ENCODE results near the gene LRG1.
"Not testable (repeated sequence)": the region's sequence is repeated elsewhere in the genome, so short reads cannot be mapped to it uniquely, and the experiment has no call there.

The LRG1 gene

GRCh38 chr19:4550479-4551050, 10.7 kb upstream of the LRG1 start:
- no peak for TF ChIP-seq CTCF (IDR thresholded peaks at IDR 0.05; ENCODE audit: low read depth, low read length, missing control alignments)
- DNase-seq (ENCODE audit: low read depth) = no peak
- H3K4me3 ChIP-seq (ENCODE audit: low read depth, low read length) = no peak overlapping the region

DNA sequence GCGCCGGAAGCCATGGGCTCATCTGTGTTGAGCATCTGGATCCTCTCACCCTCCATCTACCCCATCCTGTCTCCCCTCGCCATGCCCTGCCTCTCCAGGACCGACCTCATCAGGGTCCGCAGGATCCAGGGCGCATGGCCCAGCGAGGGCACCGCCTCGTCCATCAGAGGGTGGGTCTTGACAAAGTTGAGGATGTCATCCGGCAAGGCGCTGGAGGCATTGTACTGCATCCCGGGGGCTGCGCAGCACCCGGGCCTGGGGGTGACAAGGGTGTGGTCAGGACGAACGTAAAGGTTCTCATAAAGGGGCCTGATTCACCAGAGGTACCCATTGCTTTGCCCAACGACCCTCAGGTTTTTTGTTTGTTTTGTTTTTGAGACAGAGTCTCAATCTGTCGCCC, 10.2 kb upstream of the LRG1 start:
- no peak for TF ChIP-seq CTCF (IDR thresholded peaks at IDR 0.05; ENCODE audit: low read depth, low read length, missing control alignments)
- no peak overlapping the region for H3K4me3 ChIP-seq (ENCODE audit: low read depth, low read length)
- no peak for DNase-seq (ENCODE audit: low read depth)

GRCh38 chr19:4548238-4548584, 8.4 kb upstream of the LRG1 start:
- no peak for DNase-seq (ENCODE audit: low read depth)
- no peak for TF ChIP-seq CTCF (IDR thresholded peaks at IDR 0.05; ENCODE audit: low read depth, low read length, missing control alignments)
- no peak overlapping the region for H3K4me3 ChIP-seq (ENCODE audit: low read depth, low read length)

DNA sequence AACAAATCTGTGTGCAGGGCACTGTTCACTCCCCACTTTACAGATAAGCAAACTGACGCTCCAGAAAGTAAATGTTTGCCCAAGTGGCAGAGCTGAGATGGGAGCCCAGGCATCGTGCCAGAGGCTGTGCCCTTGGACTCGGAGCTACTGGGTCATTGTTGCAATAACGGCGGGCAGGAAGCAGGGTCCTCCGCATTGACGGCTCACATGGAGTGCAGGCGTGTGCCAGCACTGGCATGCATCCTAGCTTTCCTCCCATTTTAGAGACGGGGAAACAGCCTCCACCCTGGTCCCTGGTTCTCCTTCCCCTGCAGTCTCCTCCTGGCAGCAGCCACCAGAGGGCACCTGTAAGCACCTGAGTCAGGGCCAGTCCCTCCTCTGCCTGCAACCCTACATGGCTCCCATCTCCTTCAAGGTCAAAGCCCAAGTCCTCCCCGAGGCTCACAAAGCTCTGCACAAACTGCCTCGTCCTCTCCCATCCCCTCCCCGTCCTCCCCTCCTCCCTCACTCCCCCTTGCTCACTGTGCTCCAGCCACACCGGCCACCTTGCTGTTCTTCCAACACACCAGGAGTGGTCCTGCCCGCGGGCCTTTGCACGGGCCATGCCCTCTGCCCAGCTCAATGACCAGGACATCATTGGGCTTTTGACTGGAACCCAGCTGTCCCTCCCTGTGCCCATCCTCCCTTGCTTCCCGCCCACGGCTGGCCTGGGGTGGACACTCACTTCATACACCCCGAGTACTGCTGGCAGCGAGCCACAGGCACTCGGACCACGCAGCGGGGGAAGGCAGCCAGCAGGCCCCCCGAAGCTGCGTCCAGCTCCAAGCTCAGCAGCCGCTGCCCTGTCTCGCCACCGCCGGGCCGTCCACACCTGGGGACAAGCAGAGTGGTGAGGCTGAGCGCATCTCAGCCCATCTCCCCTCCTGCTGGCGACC, 7.7 kb upstream of the LRG1 start:
- TF ChIP-seq CTCF (IDR thresholded peaks at IDR 0.05; ENCODE audit: low read depth, low read length, missing control alignments) = peak; percentile 66
- no peak overlapping the region for H3K4me3 ChIP-seq (ENCODE audit: low read depth, low read length)
- DNase-seq (ENCODE audit: low read depth) = no peak

GRCh38 chr19:4543842-4544647, 4.2 kb upstream of the LRG1 start:
- no peak overlapping the region for H3K4me3 ChIP-seq (ENCODE audit: low read depth, low read length)
- TF ChIP-seq CTCF (IDR thresholded peaks at IDR 0.05; ENCODE audit: low read depth, low read length, missing control alignments) = no peak
- no peak for DNase-seq (ENCODE audit: low read depth)

- TF ChIP-seq CTCF (IDR thresholded peaks at IDR 0.05; ENCODE audit: low read depth, low read length, missing control alignments) = no peak
- no peak for DNase-seq (ENCODE audit: low read depth)
- H3K4me3 ChIP-seq (ENCODE audit: low read depth, low read length) = no peak overlapping the region
Observed at GRCh38 chr19:4542896-4543841, 3.3 kb upstream of the LRG1 start.

- H3K4me3 ChIP-seq (ENCODE audit: low read depth, low read length); DNase-seq (ENCODE audit: low read depth): not testable (repeated sequence)
Observed at GRCh38 chr19:4541806-4542145, 1.9 kb upstream of the LRG1 start.
